Adrenal gland (tissue), 5 donors: ENCODE data around the gene LHFPL6.

Experiments used
- CTCF ChIP-seq, 6 experiments: fragments of 450-650 bp in 4 of 6; fragments of 200-600 bp in 2 of 6; sonication (generic) in 1 of 6; IDR thresholded peaks; 1 replicate in 5 of 6; 2 replicates in 1 of 6; pipeline versions ENCODE4 v1.5.1 to v1.8.0; 2016 to 2021; ENCODE audit warnings: antibody characterized with exemption in 6 of 6, mild to moderate bottlenecking in 2 of 6, moderate library complexity in 1 of 6
- POLR2A ChIP-seq, 2 donors: fragments of 450-650 bp; IDR thresholded peaks; one replicate each; pipeline ENCODE4 v1.6.1; 2017; ENCODE audit warnings: antibody characterized with exemption in 2 of 2, mild to moderate bottlenecking in 2 of 2, moderate library complexity in 1 of 2
- donor health status: DM: no; HTN: no; CAD: no.

GRCh38 chr13:39528661-39528980 is 74.4 kb downstream of the LHFPL6 start:
- TF ChIP-seq POLR2A (IDR thresholded peaks at IDR 0.05) = no peak
- TF ChIP-seq CTCF (IDR thresholded peaks at IDR 0.05) = no peak
